ENCODE data around the gene PPM1J.
A peak's percentile ranks its signal among the peaks of the same experiment; 100 is the strongest.

PPM1J gene

GRCh38 chr1:112714313-112715263 lies 544 bp downstream of the PPM1J start:
- no peak for TF ChIP-seq ZNF565 (CRISPR knock-in tag; conservative IDR thresholded peaks at IDR 0.05; ENCODE audit: low read depth)
- no peak for TF ChIP-seq OSR1 (CRISPR knock-in tag; IDR thresholded peaks at IDR 0.05)
- no peak for TF ChIP-seq ARNTL (CRISPR knock-in tag; IDR thresholded peaks at IDR 0.05; ENCODE audit: borderline replicate concordance, low read depth)
- no peak for TF ChIP-seq ESRRG (CRISPR knock-in tag; IDR thresholded peaks at IDR 0.05)
- no peak for TF ChIP-seq ZFP3 (CRISPR knock-in tag; IDR thresholded peaks at IDR 0.05)
- TF ChIP-seq ZNF70 (CRISPR knock-in tag; IDR thresholded peaks at IDR 0.05): no peak
- TF ChIP-seq BACH2 (CRISPR knock-in tag; IDR thresholded peaks at IDR 0.05; ENCODE audit: borderline replicate concordance): no peak
- ATAC-seq: peak; percentile 15

- no peak for ATAC-seq
- no peak for TF ChIP-seq SNAI2 (CRISPR knock-in tag; IDR thresholded peaks at IDR 0.05)
- no peak for TF ChIP-seq ZNF8 (CRISPR knock-in tag; IDR thresholded peaks at IDR 0.05)
- no peak for TF ChIP-seq ZFP30 (CRISPR knock-in tag; IDR thresholded peaks at IDR 0.05)
- no peak for TF ChIP-seq TSHZ2 (CRISPR knock-in tag; IDR thresholded peaks at IDR 0.05)
- TF ChIP-seq ZC3H10 (CRISPR knock-in tag; IDR thresholded peaks at IDR 0.05): no peak
- no peak for TF ChIP-seq CSRNP3 (CRISPR knock-in tag; IDR thresholded peaks at IDR 0.05)
- TF ChIP-seq ZNF70 (CRISPR knock-in tag; IDR thresholded peaks at IDR 0.05): no peak
- no peak for TF ChIP-seq ZFP3 (CRISPR knock-in tag; IDR thresholded peaks at IDR 0.05)
- TF ChIP-seq RARB (CRISPR knock-in tag; IDR thresholded peaks at IDR 0.05): no peak
- TF ChIP-seq ESRRG (CRISPR knock-in tag; IDR thresholded peaks at IDR 0.05): no peak
- TF ChIP-seq CSDC2 (CRISPR knock-in tag; IDR thresholded peaks at IDR 0.05): no peak
- TF ChIP-seq TCF4 (CRISPR knock-in tag; IDR thresholded peaks at IDR 0.05; ENCODE audit: borderline replicate concordance): no peak
- no peak for TF ChIP-seq ISL1 (CRISPR knock-in tag; IDR thresholded peaks at IDR 0.05)
- no peak for TF ChIP-seq CREB5 (CRISPR knock-in tag; IDR thresholded peaks at IDR 0.05; ENCODE audit: low read depth)
- no peak for TF ChIP-seq POU6F1 (CRISPR knock-in tag; IDR thresholded peaks at IDR 0.05; ENCODE audit: borderline replicate concordance, low read depth)
- TF ChIP-seq GLIS3 (CRISPR knock-in tag; IDR thresholded peaks at IDR 0.05): no peak
- TF ChIP-seq ARNTL (CRISPR knock-in tag; IDR thresholded peaks at IDR 0.05; ENCODE audit: borderline replicate concordance, low read depth): no peak
- no peak for TF ChIP-seq PATZ1 (CRISPR knock-in tag; IDR thresholded peaks at IDR 0.05; ENCODE audit: borderline replicate concordance)
Observed at GRCh38 chr1:112713466-112714312, 1.4 kb downstream of the PPM1J start.

All from SK-N-SH treated with all-trans-retinoic acid at 6 μM for 48 hours (cell line).